GM03348 (cell line): ENCODE results near the gene SRSF5.
"Not testable (repeated sequence)": the region's sequence is repeated elsewhere in the genome, so short reads cannot be mapped to it uniquely, and the experiment has no call there.

Experiments
- DNase-seq: peaks from one replicate; pipeline ENCODE4 v3.0.0; 2012; ENCODE audit warnings: low spot score

The SRSF5 gene

DNA sequence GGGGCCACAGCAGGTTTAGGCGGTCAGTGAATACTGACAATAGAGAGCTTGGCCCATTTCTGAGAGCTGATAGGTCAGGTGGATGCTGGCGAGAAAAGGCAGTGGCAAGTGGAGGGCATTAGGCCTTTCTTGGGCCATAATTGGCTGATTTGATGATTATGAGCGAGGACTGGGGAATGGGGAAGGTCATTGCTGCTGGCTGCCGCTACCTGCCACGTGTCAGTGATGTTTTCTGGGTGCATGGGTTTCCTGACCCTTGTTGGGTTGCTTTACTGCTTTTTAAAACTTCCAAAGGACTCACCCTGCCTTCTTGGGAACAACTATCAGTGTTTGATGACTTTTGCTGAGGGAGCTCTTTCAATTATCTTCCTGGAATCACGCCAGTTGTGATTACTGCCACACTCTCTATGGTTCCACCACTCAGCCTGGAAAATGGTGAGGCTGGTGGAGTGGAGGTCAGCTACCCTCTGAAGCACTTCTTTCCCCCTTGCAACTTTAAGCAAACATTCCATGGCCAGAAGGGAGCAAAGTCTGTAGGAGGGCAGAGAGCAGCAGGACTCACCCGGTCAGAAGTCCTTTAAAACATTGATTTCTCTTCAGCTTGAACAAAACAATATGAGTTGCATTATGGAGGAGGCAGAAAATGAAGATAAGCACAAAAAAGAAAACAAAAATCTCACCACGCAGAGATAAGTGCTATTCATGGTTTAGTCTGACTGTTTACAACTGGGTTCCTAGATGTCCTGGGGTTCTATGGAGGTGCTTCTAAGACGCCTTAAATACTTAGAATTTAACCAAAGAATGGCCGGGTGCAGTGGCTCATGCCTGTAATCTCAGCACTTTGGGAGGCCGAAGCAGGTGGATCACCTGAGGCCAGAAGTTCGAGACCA, 42.2 kb downstream of the SRSF5 start:
- DNase-seq: no peak

DNA sequence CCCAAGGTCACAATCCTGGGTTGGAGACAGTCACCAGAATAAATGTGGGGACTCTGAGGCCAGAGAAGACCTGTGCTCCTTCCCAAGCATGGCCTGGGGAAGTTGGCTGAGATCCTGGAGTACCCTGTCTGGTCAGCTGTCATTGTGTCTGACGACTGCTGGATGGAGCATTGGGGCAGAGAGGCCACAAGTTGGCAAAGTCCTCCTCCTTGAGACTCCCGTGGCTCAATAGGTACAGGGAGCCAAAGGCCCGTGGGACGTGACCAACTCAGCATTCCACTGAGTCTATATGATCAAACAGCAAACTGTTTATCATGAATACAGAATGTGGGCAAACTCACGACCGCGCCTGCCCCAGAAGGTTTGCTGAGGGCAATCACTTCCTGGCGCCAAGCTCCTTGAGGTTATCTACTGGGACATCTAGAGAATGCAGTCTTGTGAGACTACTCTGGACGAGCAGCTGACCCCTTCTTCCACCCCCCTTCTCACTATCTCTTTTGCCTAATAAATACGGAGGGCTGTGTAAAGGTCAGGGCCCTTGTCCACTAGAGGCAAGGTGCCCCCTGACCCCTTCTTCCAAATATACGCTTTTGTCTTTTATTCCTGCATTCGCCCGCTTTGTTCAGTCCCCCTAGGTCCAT, 44.4 kb downstream of the SRSF5 start:
- no peak for DNase-seq

DNA sequence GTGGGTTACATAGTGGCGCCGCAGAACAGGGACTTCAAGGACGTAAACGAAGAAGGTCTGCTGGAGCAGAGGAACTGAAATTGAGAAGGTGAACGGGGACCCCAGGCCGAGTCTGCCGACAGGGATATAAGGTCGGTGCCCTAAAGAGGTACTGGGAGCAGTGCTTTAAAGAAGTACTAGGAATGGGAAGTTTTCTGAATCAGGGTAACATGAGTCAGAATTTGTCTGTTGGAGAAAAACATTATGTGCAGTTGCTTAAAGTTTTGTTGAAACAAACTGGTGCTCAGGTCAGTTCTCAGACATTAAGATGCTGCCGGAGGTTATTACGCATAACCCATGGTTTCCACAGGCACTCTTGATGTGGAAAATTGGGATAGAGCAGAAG, 44.9 kb downstream of the SRSF5 start:
- no peak for DNase-seq

DNA sequence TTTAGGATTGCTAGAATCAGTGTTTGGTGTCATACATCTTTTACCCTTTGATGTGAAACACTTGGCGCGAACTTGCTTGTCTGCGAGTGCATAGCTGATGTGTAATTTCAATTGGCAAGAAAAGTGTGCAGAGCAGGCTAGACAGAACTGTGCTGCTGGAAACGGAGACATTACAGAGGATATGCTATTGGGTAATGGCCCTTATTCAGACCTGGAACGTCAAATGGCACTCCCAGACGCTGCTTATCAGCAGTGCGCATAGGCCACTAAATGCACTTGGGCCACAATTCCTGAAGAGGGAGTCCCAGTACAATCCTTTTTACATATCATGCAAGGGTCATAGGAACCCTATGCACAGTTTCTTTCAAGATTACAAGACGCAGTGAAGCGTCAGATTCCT, 45.8 kb downstream of the SRSF5 start:
- DNase-seq: no peak

- not testable (repeated sequence) for DNase-seq
These were observed 46.4 kb downstream of the SRSF5 start for GRCh38 chr14:69813346-69813745.

DNA sequence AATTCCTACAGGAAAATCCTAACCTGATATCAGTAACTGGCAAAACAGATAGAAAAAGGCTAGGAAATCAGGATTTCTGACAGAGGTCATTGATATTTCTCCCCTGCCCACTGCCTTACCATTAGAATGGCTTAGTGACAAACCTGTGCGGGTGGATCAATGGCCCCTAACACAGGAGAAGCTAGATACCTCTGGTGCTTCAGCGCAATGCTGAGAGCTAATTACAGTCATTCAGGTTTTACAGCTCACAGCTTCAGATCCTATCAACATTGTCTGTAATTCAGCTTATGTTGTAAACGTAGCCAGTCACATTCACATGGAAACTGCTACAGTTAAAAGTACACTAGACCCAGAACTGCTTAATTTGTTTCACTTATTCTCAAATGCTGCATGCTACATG, 47.5 kb downstream of the SRSF5 start:
- no peak for DNase-seq

- no peak for DNase-seq
These were observed 48.6 kb downstream of the SRSF5 start for GRCh38 chr14:69815556-69815955.

GRCh38 chr14:69816216-69816615, 49.3 kb downstream of the SRSF5 start:
- no peak for DNase-seq

- peak; percentile 86 for DNase-seq
These were observed 51.8 kb downstream of the SRSF5 start for GRCh38 chr14:69818758-69819191.

- DNase-seq: no peak
These were observed 52.7 kb downstream of the SRSF5 start for GRCh38 chr14:69819607-69820006.

DNA sequence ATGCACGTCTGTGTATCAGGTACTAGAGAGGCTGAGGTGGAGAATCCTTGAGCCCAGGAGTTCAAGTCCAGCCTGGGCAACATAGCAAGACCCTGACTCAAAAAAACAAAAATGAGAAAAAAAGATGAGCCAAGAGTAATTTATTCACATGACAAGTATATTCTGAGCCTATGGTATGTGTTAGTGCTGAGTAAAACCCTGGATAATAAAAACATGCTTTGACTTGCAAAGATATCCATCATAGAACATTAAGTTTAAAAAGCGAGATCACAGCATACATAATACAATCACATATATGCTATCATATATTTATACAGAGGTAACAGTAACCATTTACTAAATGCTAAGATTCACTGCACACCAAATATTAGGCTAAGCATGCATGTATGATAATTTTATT, 54.0 kb downstream of the SRSF5 start:
- no peak for DNase-seq
